ENCODE results near the gene NR4A3.

NR4A3 gene

DNA sequence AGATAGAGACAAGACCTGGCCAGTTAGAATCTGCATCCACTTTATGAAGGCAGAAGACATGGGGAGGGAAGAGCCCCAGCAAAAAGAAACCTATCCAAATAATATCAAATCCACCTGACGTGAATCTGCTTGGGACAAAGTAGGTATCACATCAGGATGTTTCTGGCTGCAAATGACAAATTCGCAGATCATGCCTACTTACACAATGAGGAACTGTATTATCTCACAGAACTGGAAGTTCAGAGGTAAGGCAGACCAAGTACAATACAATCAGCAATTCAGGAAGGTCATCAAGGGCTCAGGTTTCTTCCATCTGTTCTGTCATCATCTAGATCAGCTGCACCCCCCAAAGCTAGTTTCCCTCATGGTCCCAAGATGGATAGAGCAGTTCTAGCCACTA, 13.2 kb upstream of the NR4A3 start:
- H3K4me3 ChIP-seq (ENCODE audit: low read length, poor library complexity, severe bottlenecking) = no peak overlapping the region
- no peaks in the 10 kb centered on the region for H3K79me2 ChIP-seq (ENCODE audit: insufficient read depth, low read length)
- no peaks in the 10 kb centered on the region for H3K36me3 ChIP-seq (ENCODE audit: insufficient read depth, low read length)
- H3F3A ChIP-seq (ENCODE audit: low read depth) = no peaks in the 10 kb centered on the region; the same call in 1 of the 2 replicates
- peaks cover 44% of the 10 kb centered on the region for H3K4me1 ChIP-seq (ENCODE audit: insufficient read depth, low read length, poor library complexity, severe bottlenecking)
- TF ChIP-seq, protein P1, sequence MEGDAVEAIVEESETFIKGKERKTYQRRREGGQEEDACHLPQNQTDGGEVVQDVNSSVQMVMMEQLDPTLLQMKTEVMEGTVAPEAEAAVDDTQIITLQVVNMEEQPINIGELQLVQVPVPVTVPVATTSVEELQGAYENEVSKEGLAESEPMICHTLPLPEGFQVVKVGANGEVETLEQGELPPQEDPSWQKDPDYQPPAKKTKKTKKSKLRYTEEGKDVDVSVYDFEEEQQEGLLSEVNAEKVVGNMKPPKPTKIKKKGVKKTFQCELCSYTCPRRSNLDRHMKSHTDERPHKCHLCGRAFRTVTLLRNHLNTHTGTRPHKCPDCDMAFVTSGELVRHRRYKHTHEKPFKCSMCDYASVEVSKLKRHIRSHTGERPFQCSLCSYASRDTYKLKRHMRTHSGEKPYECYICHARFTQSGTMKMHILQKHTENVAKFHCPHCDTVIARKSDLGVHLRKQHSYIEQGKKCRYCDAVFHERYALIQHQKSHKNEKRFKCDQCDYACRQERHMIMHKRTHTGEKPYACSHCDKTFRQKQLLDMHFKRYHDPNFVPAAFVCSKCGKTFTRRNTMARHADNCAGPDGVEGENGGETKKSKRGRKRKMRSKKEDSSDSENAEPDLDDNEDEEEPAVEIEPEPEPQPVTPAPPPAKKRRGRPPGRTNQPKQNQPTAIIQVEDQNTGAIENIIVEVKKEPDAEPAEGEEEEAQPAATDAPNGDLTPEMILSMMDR (conservative IDR thresholded peaks at IDR 0.05; ENCODE audit: low read length) = no peak
- no peak for TF ChIP-seq EZH2phosphoT487 (IDR thresholded peaks at IDR 0.05; ENCODE audit: borderline replicate concordance)
- H3K4me2 ChIP-seq (ENCODE audit: low read depth, low read length, poor library complexity, severe bottlenecking) = no peak overlapping the region
- H3K9me2 ChIP-seq (replicated peaks; ENCODE audit: low read depth, low read length) = no peaks in the 10 kb centered on the region
- H3K27me3 ChIP-seq (ENCODE audit: insufficient read depth, low read length, poor library complexity, severe bottlenecking) = no peaks in the 10 kb centered on the region
- no peaks in the 10 kb centered on the region for H3K9me3 ChIP-seq (ENCODE audit: insufficient read depth, low read depth, low read length)
- no peak overlapping the region for H2AFZ ChIP-seq (ENCODE audit: low read length)
- peaks cover 5% of the 10 kb centered on the region for H4K20me1 ChIP-seq (ENCODE audit: insufficient read depth, low read length, poor library complexity, severe bottlenecking)
- no peak overlapping the region for H3K9ac ChIP-seq (ENCODE audit: low read depth, low read length, poor library complexity, severe bottlenecking)

DNA sequence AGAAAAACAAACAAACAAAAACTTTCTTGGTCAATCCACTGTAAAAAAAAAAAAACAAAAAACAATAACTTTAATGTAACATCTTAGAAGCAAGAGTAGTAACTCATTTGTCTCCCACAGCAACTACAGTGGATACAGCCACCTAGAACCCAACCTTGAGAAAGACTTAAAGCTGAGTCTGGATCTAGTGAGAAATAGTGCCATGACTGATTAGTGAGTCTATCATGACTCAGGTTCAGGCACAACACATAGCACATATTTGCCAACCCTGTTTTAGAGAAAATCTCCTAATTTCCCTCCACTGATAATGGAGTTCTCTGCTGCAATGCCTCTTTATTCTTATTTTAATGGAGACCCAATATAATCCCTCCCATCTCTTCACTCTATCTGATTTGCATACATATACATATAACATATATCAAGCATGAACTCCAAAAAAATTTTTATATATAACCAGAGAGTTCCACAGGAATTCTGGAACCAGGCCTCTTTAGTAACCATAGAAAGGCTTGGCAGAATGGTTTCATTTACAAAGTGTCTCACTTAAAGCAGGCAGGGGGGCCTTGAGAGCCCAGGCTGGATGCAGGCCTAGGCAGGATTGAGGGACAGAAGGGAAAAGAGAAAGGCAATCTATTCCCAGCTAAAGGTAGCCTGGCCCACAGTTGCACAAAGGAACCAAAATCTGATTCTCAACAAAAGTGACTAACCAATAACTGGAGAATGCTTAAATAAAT, 11.9 kb upstream of the NR4A3 start:
- H3K79me2 ChIP-seq (ENCODE audit: insufficient read depth, low read length) = no peaks in the 10 kb centered on the region
- H2AFZ ChIP-seq (ENCODE audit: low read length) = no peak overlapping the region
- TF ChIP-seq, protein P1 (conservative IDR thresholded peaks at IDR 0.05; ENCODE audit: low read length) = no peak
- TF ChIP-seq EZH2phosphoT487 (IDR thresholded peaks at IDR 0.05; ENCODE audit: borderline replicate concordance) = no peak
- no peaks in the 10 kb centered on the region for H3K9me2 ChIP-seq (replicated peaks; ENCODE audit: low read depth, low read length)
- H3K4me1 ChIP-seq (ENCODE audit: insufficient read depth, low read length, poor library complexity, severe bottlenecking) = peaks cover 46% of the 10 kb centered on the region
- H3K27me3 ChIP-seq (ENCODE audit: insufficient read depth, low read length, poor library complexity, severe bottlenecking) = no peaks in the 10 kb centered on the region
- peak overlapping the region; percentile 66 for H3K4me2 ChIP-seq (ENCODE audit: low read depth, low read length, poor library complexity, severe bottlenecking)
- H3K4me3 ChIP-seq (ENCODE audit: low read length, poor library complexity, severe bottlenecking) = no peak overlapping the region
- H3K9ac ChIP-seq (ENCODE audit: low read depth, low read length, poor library complexity, severe bottlenecking) = no peak overlapping the region
- H3K36me3 ChIP-seq (ENCODE audit: insufficient read depth, low read length) = no peaks in the 10 kb centered on the region
- peaks cover 5% of the 10 kb centered on the region for H4K20me1 ChIP-seq (ENCODE audit: insufficient read depth, low read length, poor library complexity, severe bottlenecking)
- no peaks in the 10 kb centered on the region; the same call in 1 of the 2 replicates for H3F3A ChIP-seq (ENCODE audit: low read depth)
- H3K9me3 ChIP-seq (ENCODE audit: insufficient read depth, low read depth, low read length) = no peaks in the 10 kb centered on the region

DNA sequence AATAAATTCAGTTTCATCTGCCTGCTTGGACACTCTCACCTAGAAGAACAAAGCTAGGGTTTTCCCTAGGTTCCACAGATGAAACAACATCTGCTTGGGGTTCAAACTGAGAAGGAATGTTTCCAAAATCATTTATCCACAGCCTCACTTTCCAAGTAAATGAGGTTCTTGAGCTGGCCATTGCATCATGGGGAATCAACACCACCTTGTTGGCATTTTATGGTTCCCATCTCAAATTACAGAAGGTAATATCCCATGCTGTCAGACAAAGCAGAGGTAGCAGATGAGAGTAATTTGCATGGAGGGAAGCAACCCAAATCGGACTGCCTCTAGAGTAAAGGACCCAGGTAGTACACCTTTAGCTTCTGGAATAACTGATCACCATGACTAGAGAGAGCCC, 10.5 kb upstream of the NR4A3 start:
- Histone ChIP-seq H3K9me3 (ENCODE audit: insufficient read depth, low read depth, low read length) (no peaks in the 10 kb centered on the region), H3K4me1 (ENCODE audit: insufficient read depth, low read length, poor library complexity, severe bottlenecking) (peaks cover 55% of the 10 kb centered on the region), H3K27me3 (ENCODE audit: insufficient read depth, low read length, poor library complexity, severe bottlenecking) (no peaks in the 10 kb centered on the region), H4K20me1 (ENCODE audit: insufficient read depth, low read length, poor library complexity, severe bottlenecking) (peaks cover 5% of the 10 kb centered on the region), H3K79me2 (ENCODE audit: insufficient read depth, low read length) (no peaks in the 10 kb centered on the region), H3K36me3 (ENCODE audit: insufficient read depth, low read length) (no peaks in the 10 kb centered on the region), H3F3A (ENCODE audit: low read depth) (no peaks in the 10 kb centered on the region; the same call in 1 of the 2 replicates), H2AFZ (ENCODE audit: low read length) (no peak overlapping the region), H3K9ac (ENCODE audit: low read depth, low read length, poor library complexity, severe bottlenecking) (no peak overlapping the region), H3K4me2 (ENCODE audit: low read depth, low read length, poor library complexity, severe bottlenecking) (peak overlapping the region; percentile 66), H3K9me2 (replicated peaks; ENCODE audit: low read depth, low read length) (no peaks in the 10 kb centered on the region), H3K4me3 (ENCODE audit: low read length, poor library complexity, severe bottlenecking) (peak overlapping the region; percentile 43)
- no peak for TF ChIP-seq EZH2phosphoT487 (IDR thresholded peaks at IDR 0.05; ENCODE audit: borderline replicate concordance)
- TF ChIP-seq, protein P1 (conservative IDR thresholded peaks at IDR 0.05; ENCODE audit: low read length) = no peak

Measured in Loucy (cell line).